Measurements from ENCODE around the gene PPME1. TPM values are rescaled to one million over a fixed set of nuclear protein-coding genes. Genes with fewer than 3 reads are reported as not detected.
A peak's percentile ranks its signal among the peaks of the same experiment; 100 is the strongest.

PPME1 gene
- total and polyA plus RNA-seq, 2 experiments from 2014 or later = 43.6 to 62.1 TPM

GRCh38 chr11:74269161-74269811, 98.2 kb downstream of the PPME1 start:
- peak; percentile 21 for DNase-seq
- Histone ChIP-seq H3K27ac (no peak overlapping the region), H2AFZ (no peak overlapping the region), H3K9me2 (ENCODE audit: insufficient read depth) (no peaks in the 10 kb centered on the region), H3K9ac (no peak overlapping the region), H4K20me1 (ENCODE audit: insufficient read depth) (no peaks in the 10 kb centered on the region), H3K9me3 (ENCODE audit: low read depth) (no peaks in the 10 kb centered on the region), H3K4me2 (ENCODE audit: unreplicated experiment) (no peak overlapping the region), H3K4me3 (no peak overlapping the region), H3K27me3 (replicated peaks; ENCODE audit: insufficient read depth) (no peaks in the 10 kb centered on the region), H3F3A (ENCODE audit: insufficient read depth) (0 out of 2 replicates have a peak, but pooled peaks cover 5% of the 10 kb centered on the region), H3K79me2 (ENCODE audit: insufficient read depth) (no peaks in the 10 kb centered on the region), H3K36me3 (ENCODE audit: low read depth) (no peaks in the 10 kb centered on the region), H3K4me1 (ENCODE audit: insufficient read depth) (peaks cover 9% of the 10 kb centered on the region)
- no peak for TF ChIP-seq EZH2phosphoT487 (IDR thresholded peaks at IDR 0.05; ENCODE audit: insufficient read depth, low read depth)
- TF ChIP-seq EZH2 (IDR thresholded peaks at IDR 0.05; ENCODE audit: insufficient read depth, poor library complexity, severe bottlenecking) = no peak
- in situ Hi-C loops (cut with MboI) = no loop called here
- WGBS, 2 experiments (ENCODE audit: low coverage in 1 of 2, low lambda C conversion rate in 2 of 2, missing lambda C conversion rate in 2 of 2) = 70 to 73% methylated on average over 11 of the region's 11 CpGs

DNA sequence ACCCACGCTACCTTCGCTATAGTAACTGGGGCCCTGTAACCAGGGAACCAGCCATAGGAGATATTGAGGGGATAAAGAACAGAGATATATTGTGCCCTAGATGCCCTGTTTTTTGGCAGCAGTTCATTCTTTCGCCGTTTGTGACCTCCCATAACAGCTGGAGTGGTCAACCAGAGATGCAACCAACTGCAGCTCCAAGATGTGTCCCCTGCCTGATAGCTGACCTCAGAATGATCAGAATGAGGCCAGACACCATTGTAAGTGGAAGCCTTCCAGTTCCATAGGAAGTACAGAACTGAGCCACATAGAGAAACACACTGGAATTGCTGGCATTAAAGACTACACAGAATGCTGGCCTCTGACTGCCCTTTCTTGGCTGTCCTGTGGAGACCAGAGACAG, 101.2 kb downstream of the PPME1 start:
- no peaks in the 10 kb centered on the region for H3K9me2 ChIP-seq (ENCODE audit: insufficient read depth)
- no peaks in the 10 kb centered on the region for H4K20me1 ChIP-seq (ENCODE audit: insufficient read depth)
- WGBS, 2 experiments (ENCODE audit: low coverage in 1 of 2, low lambda C conversion rate in 2 of 2, missing lambda C conversion rate in 2 of 2) = 59 to 62% methylated on average over 4 of the region's 4 CpGs
- no peaks in the 10 kb centered on the region for H3K27me3 ChIP-seq (replicated peaks; ENCODE audit: insufficient read depth)
- peaks cover 13% of the 10 kb centered on the region for H3K4me1 ChIP-seq (ENCODE audit: insufficient read depth)
- no peak overlapping the region for H3K27ac ChIP-seq
- TF ChIP-seq EZH2 (IDR thresholded peaks at IDR 0.05; ENCODE audit: insufficient read depth, poor library complexity, severe bottlenecking) (no peak), EZH2phosphoT487 (IDR thresholded peaks at IDR 0.05; ENCODE audit: insufficient read depth, low read depth) (no peak)
- no peaks in the 10 kb centered on the region for H3K9me3 ChIP-seq (ENCODE audit: low read depth)
- H3K4me3 ChIP-seq = no peak overlapping the region
- no peak overlapping the region for H3K4me2 ChIP-seq (ENCODE audit: unreplicated experiment)
- no peaks in the 10 kb centered on the region for H3K36me3 ChIP-seq (ENCODE audit: low read depth)
- H2AFZ ChIP-seq = no peak overlapping the region
- in situ Hi-C loops (cut with MboI) = no loop called here
- no peaks in the 10 kb centered on the region for H3K79me2 ChIP-seq (ENCODE audit: insufficient read depth)
- H3K9ac ChIP-seq = no peak overlapping the region
- peaks cover 14% of the 10 kb centered on the region for H3F3A ChIP-seq (ENCODE audit: insufficient read depth)
- no peak for DNase-seq

- peak; percentile 84 for DNase-seq
- no peak overlapping the region for H2AFZ ChIP-seq
- no peaks in the 10 kb centered on the region for H3K9me3 ChIP-seq (ENCODE audit: low read depth)
- H3K4me2 ChIP-seq (ENCODE audit: unreplicated experiment) = peak overlapping the region; percentile 44
- TF ChIP-seq EZH2 (IDR thresholded peaks at IDR 0.05; ENCODE audit: insufficient read depth, poor library complexity, severe bottlenecking) (no peak), EZH2phosphoT487 (IDR thresholded peaks at IDR 0.05; ENCODE audit: insufficient read depth, low read depth) (no peak)
- H3K27ac ChIP-seq = peak overlapping the region; percentile 91
- in situ Hi-C loops (cut with MboI) = no loop called here
- H3K4me3 ChIP-seq = no peak overlapping the region
- no peaks in the 10 kb centered on the region for H3K27me3 ChIP-seq (replicated peaks; ENCODE audit: insufficient read depth)
- no peaks in the 10 kb centered on the region for H4K20me1 ChIP-seq (ENCODE audit: insufficient read depth)
- no peaks in the 10 kb centered on the region for H3K36me3 ChIP-seq (ENCODE audit: low read depth)
- H3K79me2 ChIP-seq (ENCODE audit: insufficient read depth) = no peaks in the 10 kb centered on the region
- WGBS, 2 experiments (ENCODE audit: low coverage in 1 of 2, low lambda C conversion rate in 2 of 2, missing lambda C conversion rate in 2 of 2) = 50 to 59% methylated on average over 2 of the region's 2 CpGs
- no peak overlapping the region for H3K9ac ChIP-seq
- no peaks in the 10 kb centered on the region for H3K9me2 ChIP-seq (ENCODE audit: insufficient read depth)
- H3K4me1 ChIP-seq (ENCODE audit: insufficient read depth) = peaks cover 41% of the 10 kb centered on the region
- H3F3A ChIP-seq (ENCODE audit: insufficient read depth) = peaks cover 45% of the 10 kb centered on the region
Measured at GRCh38 chr11:74276581-74276980, 105.5 kb downstream of the PPME1 start.

- no peaks in the 10 kb centered on the region for H3K36me3 ChIP-seq (ENCODE audit: low read depth)
- no peaks in the 10 kb centered on the region for H3K9me3 ChIP-seq (ENCODE audit: low read depth)
- peaks cover 41% of the 10 kb centered on the region for H3K4me1 ChIP-seq (ENCODE audit: insufficient read depth)
- H3K27me3 ChIP-seq (replicated peaks; ENCODE audit: insufficient read depth) = no peaks in the 10 kb centered on the region
- no peak for DNase-seq
- peak overlapping the region; percentile 91 for H3K27ac ChIP-seq
- peak overlapping the region; percentile 19 for H3K4me2 ChIP-seq (ENCODE audit: unreplicated experiment)
- peak overlapping the region; percentile 54; the same call in 1 of the 2 replicates for H3K9ac ChIP-seq
- TF ChIP-seq EZH2 (IDR thresholded peaks at IDR 0.05; ENCODE audit: insufficient read depth, poor library complexity, severe bottlenecking) (no peak), EZH2phosphoT487 (IDR thresholded peaks at IDR 0.05; ENCODE audit: insufficient read depth, low read depth) (no peak)
- no peaks in the 10 kb centered on the region for H3K9me2 ChIP-seq (ENCODE audit: insufficient read depth)
- WGBS, 2 experiments (ENCODE audit: low coverage in 1 of 2, low lambda C conversion rate in 2 of 2, missing lambda C conversion rate in 2 of 2) = 97 to 98% methylated on average over 2 of the region's 2 CpGs
- in situ Hi-C loops (cut with MboI) = no loop called here
- H4K20me1 ChIP-seq (ENCODE audit: insufficient read depth) = no peaks in the 10 kb centered on the region
- no peak overlapping the region for H2AFZ ChIP-seq
- no peak overlapping the region for H3K4me3 ChIP-seq
- no peaks in the 10 kb centered on the region for H3K79me2 ChIP-seq (ENCODE audit: insufficient read depth)
- H3F3A ChIP-seq (ENCODE audit: insufficient read depth) = peaks cover 52% of the 10 kb centered on the region
Measured at GRCh38 chr11:74278103-74278502, 107.0 kb downstream of the PPME1 start.
